WTC11 (cell line): Measurements from ENCODE around the gene OXGR1. TPM values are rescaled to one million over a fixed set of nuclear protein-coding genes. Genes with fewer than 3 reads are reported as not detected.

Experiments
- ATAC-seq: fragments of 200-7000 bp; cut with Tn5 transposase; 2 replicates; pipeline ENCODE4 v1.10.0; 2021; ENCODE audit warnings: mild to moderate bottlenecking, moderate library complexity
- CTCF ChIA-PET: fragments of 300-600 bp; sonication (Branson Sonifier 250); formaldehyde crosslinking; loops from one replicate; lab custom pipeline; 2021; ENCODE audit warnings: antibody characterized with exemption; lab: Charles Lee
- POLR2A ChIA-PET: fragments of 350-600 bp; sonication (Branson Sonifier 250); formaldehyde crosslinking; loops from one replicate; lab custom pipeline; 2021; ENCODE audit warnings: antibody characterized with exemption; lab: Charles Lee
- DNase-seq: peaks from one replicate; pipeline ENCODE4 v3.0.0; 2021; ENCODE audit warnings: low spot score
- H3K27ac Mint-ChIP-seq: 2 replicates; pipeline ENCODE4 v1.8.0; 2021; ENCODE audit warnings: mixed read lengths
- H3K27me3 Mint-ChIP-seq: 2 replicates; pipeline ENCODE4 v1.8.0; 2021; ENCODE audit warnings: low read depth, mild to moderate bottlenecking, moderate library complexity, mixed read lengths
- H3K36me3 Mint-ChIP-seq: 2 replicates; pipeline ENCODE4 v1.8.0; 2021; ENCODE audit warnings: mixed read lengths
- H3K4me1 Mint-ChIP-seq: 2 replicates; pipeline ENCODE4 v1.8.0; 2022; ENCODE audit warnings: mixed read lengths
- H3K4me3 Mint-ChIP-seq: 2 replicates; pipeline ENCODE4 v1.8.0; 2021; ENCODE audit warnings: mild to moderate bottlenecking, moderate library complexity, mixed read lengths
- H3K9me3 Mint-ChIP-seq: 2 replicates; pipeline ENCODE4 v1.8.0; 2021; ENCODE audit warnings: mixed read lengths
- CREM ChIP-seq: sonication (generic); formaldehyde crosslinking; IDR thresholded peaks from 2 replicates; pipeline ENCODE4 v1.8.1; 2022; ENCODE audit warnings: mild to moderate bottlenecking, missing genetic modification reagents, moderate library complexity
- ELF4 ChIP-seq: sonication (generic); formaldehyde crosslinking; IDR thresholded peaks from 2 replicates; pipeline ENCODE4 v1.8.1; 2022; ENCODE audit warnings: low read depth, mild to moderate bottlenecking, moderate library complexity, missing genetic modification reagents
- FOXJ3 ChIP-seq: sonication (generic); formaldehyde crosslinking; IDR thresholded peaks from 2 replicates; pipeline ENCODE4 v1.9.0; 2021; ENCODE audit warnings: missing genetic modification reagents, mild to moderate bottlenecking, borderline replicate concordance
- HMGA2 ChIP-seq: fragments of 250-450 bp; sonication (Bioruptor Pico); IDR thresholded peaks from 2 replicates; pipeline ENCODE4 v1.4.0; 2021; ENCODE audit warnings: mild to moderate bottlenecking, moderate library complexity
- JUN ChIP-seq: sonication (generic); formaldehyde crosslinking; IDR thresholded peaks from 2 replicates; pipeline ENCODE4 v1.8.0; 2023; ENCODE audit warnings: mild to moderate bottlenecking, missing genetic modification reagents
- MYBL2 ChIP-seq: sonication (generic); formaldehyde crosslinking; IDR thresholded peaks from 2 replicates; pipeline ENCODE4 v1.8.1; 2023; ENCODE audit warnings: mild to moderate bottlenecking, moderate library complexity, missing genetic modification reagents
- RELA ChIP-seq: sonication (generic); formaldehyde crosslinking; IDR thresholded peaks from 2 replicates; pipeline ENCODE4 v1.8.1; 2022; ENCODE audit warnings: missing genetic modification reagents, mild to moderate bottlenecking, borderline replicate concordance
- TEAD1 ChIP-seq: sonication (generic); formaldehyde crosslinking; IDR thresholded peaks from 2 replicates; pipeline ENCODE4 v1.8.0; 2022; ENCODE audit warnings: mild to moderate bottlenecking, missing genetic modification reagents
- TEAD4 ChIP-seq: sonication (generic); formaldehyde crosslinking; IDR thresholded peaks from 2 replicates; pipeline ENCODE4 v1.8.0; 2022; ENCODE audit warnings: mild to moderate bottlenecking, missing genetic modification reagents
- ZBTB21 ChIP-seq: sonication (generic); formaldehyde crosslinking; IDR thresholded peaks from 2 replicates; pipeline ENCODE4 v1.8.1; 2023; ENCODE audit warnings: mild to moderate bottlenecking, missing genetic modification reagents, borderline replicate concordance
- ZNF232 ChIP-seq: sonication (generic); formaldehyde crosslinking; IDR thresholded peaks from 2 replicates; pipeline ENCODE4 v1.8.0; 2022; ENCODE audit warnings: mild to moderate bottlenecking, missing genetic modification reagents
- ZNF396 ChIP-seq: fragments of 250-450 bp; sonication (Bioruptor Pico); IDR thresholded peaks from 2 replicates; pipeline ENCODE4 v1.8.0; 2021; ENCODE audit warnings: mild to moderate bottlenecking, moderate library complexity, borderline replicate concordance
- total RNA-seq: library from RNA; stranded (reverse); gene quantifications from 3 replicates; pipeline ENCODE4 v1.2.3, GENCODE V29; 2021
- TF ChIP-seq, protein P1 (sequence below): fragments of 200-600 bp; IDR thresholded peaks from 2 replicates; pipeline ENCODE4 v1.8.0; 2022; ENCODE audit warnings: antibody characterized with exemption
- TF ChIP-seq, protein P2 (sequence below): fragments of 250-450 bp; sonication (Bioruptor Pico); IDR thresholded peaks from 2 replicates; pipeline ENCODE4 v2.1.2; 2022; ENCODE audit warnings: mild to moderate bottlenecking, moderate library complexity
- TF ChIP-seq, protein P3 (sequence below): sonication (generic); formaldehyde crosslinking; IDR thresholded peaks from 2 replicates; pipeline ENCODE4 v1.8.0; 2023; ENCODE audit warnings: missing genetic modification reagents, mild to moderate bottlenecking, borderline replicate concordance

The OXGR1 gene
- total RNA-seq, 1 experiment from 2014 or later = 0.39 TPM

DNA sequence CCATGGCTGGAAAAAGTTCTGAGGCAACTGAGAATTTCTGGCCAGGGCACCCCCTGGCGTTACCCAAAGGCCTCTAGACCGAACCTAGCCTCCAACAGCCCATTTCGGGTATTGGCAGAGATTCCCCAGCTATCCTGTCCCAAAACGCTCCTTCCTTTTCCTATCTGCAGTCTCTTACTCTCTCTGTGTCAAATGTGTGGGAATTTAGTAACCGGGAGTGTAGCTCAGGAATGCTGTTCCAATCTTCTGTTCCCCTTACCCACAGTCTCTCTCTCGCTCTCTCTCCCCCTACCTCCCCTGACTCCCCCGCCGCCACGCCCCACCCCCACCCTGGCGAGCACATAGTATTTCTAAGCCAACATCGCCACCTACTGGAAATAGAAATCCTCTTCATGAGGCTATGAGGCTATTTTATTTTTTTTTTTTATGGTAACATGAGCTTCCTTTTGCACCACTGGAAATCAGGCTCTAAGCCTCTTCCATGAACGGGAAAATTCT lies 27.0 kb downstream of the OXGR1 start:
- Mint-ChIP-seq H3K27ac (no peak overlapping the region), H3K4me3 (no peak overlapping the region), H3K9me3 (peaks cover 62% of the 10 kb centered on the region), H3K4me1 (peaks cover 4% of the 10 kb centered on the region; the same call in 1 of the 2 replicates), H3K36me3 (peaks cover 38% of the 10 kb centered on the region), H3K27me3 (peaks cover 6% of the 10 kb centered on the region)
- ATAC-seq = peak; percentile 58
- ChIA-PET POLR2A (no interaction called here), CTCF (interaction anchor here (0.6 to 2.2 kb wide), 20 partner anchors 9 to 1671 kb away, joined by 3 to 20 read pairs (median 4); no protein-coding TSS in a partner anchor)
- TF ChIP-seq CREM (CRISPR knock-in tag) = no peak
- TF ChIP-seq, protein P1, sequence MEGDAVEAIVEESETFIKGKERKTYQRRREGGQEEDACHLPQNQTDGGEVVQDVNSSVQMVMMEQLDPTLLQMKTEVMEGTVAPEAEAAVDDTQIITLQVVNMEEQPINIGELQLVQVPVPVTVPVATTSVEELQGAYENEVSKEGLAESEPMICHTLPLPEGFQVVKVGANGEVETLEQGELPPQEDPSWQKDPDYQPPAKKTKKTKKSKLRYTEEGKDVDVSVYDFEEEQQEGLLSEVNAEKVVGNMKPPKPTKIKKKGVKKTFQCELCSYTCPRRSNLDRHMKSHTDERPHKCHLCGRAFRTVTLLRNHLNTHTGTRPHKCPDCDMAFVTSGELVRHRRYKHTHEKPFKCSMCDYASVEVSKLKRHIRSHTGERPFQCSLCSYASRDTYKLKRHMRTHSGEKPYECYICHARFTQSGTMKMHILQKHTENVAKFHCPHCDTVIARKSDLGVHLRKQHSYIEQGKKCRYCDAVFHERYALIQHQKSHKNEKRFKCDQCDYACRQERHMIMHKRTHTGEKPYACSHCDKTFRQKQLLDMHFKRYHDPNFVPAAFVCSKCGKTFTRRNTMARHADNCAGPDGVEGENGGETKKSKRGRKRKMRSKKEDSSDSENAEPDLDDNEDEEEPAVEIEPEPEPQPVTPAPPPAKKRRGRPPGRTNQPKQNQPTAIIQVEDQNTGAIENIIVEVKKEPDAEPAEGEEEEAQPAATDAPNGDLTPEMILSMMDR = 0 out of 2 replicates have a peak, but pooled peaks have one; percentile 24
- TF ChIP-seq, all 79 proteins: peak for 1
- DNase-seq = no peak

DNA sequence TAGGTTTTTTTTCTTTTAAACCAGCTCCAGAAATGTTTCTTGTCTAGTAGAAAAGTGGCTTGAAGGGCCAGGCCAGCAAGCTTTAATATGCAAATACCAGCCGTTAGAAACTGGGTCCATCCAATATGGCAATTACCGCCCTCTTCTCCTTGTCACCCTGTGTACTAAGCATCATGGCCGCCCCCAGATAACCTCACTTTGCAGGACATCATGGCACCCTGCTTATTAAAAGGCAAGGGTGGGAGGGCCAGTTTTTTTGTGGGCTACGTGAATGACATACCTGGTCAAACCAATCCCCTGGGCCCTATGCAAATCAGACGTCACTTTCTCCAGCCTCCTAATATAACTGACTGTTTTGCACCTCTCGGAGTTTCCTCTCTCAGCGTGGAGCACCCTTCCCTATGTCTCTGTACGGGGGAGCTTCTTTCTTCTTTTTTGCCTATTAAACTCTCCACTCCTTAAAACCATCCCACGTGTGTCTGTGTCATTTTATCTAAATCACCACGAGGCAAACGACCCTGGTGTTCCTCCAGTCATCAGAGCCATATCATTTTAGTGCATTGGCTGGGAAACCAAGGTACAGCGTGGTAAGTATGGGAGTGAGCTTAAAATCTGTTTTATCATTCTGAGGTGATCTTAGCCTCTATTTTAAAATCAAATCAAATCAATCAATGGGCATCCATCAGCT lies 27.7 kb downstream of the OXGR1 start:
- H3K9me3 Mint-ChIP-seq = peaks cover 56% of the 10 kb centered on the region
- CTCF ChIA-PET = interaction anchor here (1.1 to 2.2 kb wide), 4 partner anchors 18 to 148 kb away, joined by 4 to 20 read pairs (median 8); no protein-coding TSS in a partner anchor
- no peak for TF ChIP-seq ZNF232
- no peak for TF ChIP-seq FOXJ3 (CRISPR knock-in tag)
- TF ChIP-seq RELA (CRISPR knock-in tag) = no peak
- TF ChIP-seq, protein P2, sequence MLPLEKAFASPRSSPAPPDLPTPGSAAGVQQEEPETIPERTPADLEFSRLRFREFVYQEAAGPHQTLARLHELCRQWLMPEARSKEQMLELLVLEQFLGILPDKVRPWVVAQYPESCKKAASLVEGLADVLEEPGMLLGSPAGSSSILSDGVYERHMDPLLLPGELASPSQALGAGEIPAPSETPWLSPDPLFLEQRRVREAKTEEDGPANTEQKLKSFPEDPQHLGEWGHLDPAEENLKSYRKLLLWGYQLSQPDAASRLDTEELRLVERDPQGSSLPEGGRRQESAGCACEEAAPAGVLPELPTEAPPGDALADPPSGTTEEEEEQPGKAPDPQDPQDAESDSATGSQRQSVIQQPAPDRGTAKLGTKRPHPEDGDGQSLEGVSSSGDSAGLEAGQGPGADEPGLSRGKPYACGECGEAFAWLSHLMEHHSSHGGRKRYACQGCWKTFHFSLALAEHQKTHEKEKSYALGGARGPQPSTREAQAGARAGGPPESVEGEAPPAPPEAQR (CRISPR knock-in tag) = no peak
- no peak for TF ChIP-seq MYBL2 (CRISPR knock-in tag)
- TF ChIP-seq TEAD1 (CRISPR knock-in tag) = no peak
- no peak for TF ChIP-seq ELF4
- TF ChIP-seq JUN = no peak
- peaks cover 38% of the 10 kb centered on the region for H3K36me3 Mint-ChIP-seq
- no peak overlapping the region for H3K27ac Mint-ChIP-seq
- H3K4me1 Mint-ChIP-seq = peaks cover 4% of the 10 kb centered on the region; the same call in 1 of the 2 replicates
- no peak for DNase-seq
- peaks cover 6% of the 10 kb centered on the region for H3K27me3 Mint-ChIP-seq
- POLR2A ChIA-PET = no interaction called here
- ATAC-seq = no peak
- H3K4me3 Mint-ChIP-seq = no peak overlapping the region

DNA sequence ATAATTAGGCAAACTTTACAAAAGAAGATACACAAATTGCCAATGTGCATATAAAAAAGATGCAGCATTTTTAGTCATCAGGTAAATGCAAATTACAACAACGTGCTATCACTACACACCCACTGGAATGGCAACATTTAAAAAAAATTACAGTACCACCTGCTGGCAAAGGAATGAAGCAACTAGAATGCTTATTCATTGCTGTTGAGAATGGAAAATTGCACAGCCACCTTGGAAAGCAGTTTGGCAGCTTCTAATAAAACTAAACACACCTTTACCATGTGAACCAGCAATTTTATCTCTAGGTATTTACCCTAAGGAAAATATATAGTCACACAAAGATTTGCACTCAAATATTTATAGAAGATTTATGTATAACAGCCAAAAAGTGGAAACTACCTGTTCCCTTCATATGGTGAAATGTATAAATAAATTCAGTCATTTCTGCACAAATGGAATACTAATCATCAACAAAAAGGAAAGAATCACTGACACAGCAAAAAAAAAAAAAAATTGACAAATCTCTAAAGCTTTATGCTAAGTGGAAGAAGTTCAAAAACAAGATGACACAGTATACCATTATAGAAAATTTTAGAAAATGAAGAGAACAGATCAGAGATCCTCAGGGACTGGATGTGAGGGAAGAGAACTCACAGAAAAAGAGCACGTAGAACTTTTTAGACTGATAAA lies 30.3 kb downstream of the OXGR1 start:
- DNase-seq (no peak), ATAC-seq (no peak)
- peaks cover 39% of the 10 kb centered on the region for H3K9me3 Mint-ChIP-seq
- H3K27me3 Mint-ChIP-seq = peaks cover 4% of the 10 kb centered on the region
- ChIA-PET POLR2A (no interaction called here), CTCF (no interaction called here)
- no peak overlapping the region for H3K4me3 Mint-ChIP-seq
- H3K27ac Mint-ChIP-seq = no peak overlapping the region
- no peaks in the 10 kb centered on the region for H3K4me1 Mint-ChIP-seq
- peaks cover 25% of the 10 kb centered on the region for H3K36me3 Mint-ChIP-seq
- TF ChIP-seq, protein P3, sequence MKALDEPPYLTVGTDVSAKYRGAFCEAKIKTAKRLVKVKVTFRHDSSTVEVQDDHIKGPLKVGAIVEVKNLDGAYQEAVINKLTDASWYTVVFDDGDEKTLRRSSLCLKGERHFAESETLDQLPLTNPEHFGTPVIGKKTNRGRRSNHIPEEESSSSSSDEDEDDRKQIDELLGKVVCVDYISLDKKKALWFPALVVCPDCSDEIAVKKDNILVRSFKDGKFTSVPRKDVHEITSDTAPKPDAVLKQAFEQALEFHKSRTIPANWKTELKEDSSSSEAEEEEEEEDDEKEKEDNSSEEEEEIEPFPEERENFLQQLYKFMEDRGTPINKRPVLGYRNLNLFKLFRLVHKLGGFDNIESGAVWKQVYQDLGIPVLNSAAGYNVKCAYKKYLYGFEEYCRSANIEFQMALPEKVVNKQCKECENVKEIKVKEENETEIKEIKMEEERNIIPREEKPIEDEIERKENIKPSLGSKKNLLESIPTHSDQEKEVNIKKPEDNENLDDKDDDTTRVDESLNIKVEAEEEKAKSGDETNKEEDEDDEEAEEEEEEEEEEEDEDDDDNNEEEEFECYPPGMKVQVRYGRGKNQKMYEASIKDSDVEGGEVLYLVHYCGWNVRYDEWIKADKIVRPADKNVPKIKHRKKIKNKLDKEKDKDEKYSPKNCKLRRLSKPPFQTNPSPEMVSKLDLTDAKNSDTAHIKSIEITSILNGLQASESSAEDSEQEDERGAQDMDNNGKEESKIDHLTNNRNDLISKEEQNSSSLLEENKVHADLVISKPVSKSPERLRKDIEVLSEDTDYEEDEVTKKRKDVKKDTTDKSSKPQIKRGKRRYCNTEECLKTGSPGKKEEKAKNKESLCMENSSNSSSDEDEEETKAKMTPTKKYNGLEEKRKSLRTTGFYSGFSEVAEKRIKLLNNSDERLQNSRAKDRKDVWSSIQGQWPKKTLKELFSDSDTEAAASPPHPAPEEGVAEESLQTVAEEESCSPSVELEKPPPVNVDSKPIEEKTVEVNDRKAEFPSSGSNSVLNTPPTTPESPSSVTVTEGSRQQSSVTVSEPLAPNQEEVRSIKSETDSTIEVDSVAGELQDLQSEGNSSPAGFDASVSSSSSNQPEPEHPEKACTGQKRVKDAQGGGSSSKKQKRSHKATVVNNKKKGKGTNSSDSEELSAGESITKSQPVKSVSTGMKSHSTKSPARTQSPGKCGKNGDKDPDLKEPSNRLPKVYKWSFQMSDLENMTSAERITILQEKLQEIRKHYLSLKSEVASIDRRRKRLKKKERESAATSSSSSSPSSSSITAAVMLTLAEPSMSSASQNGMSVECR (CRISPR knock-in tag) = no peak
- TF ChIP-seq ZBTB21 (CRISPR knock-in tag) (no peak), TEAD4 (CRISPR knock-in tag) (no peak), HMGA2 (CRISPR knock-in tag) (no peak), ZNF396 (CRISPR knock-in tag) (no peak)
